A673 (cell line): ENCODE data around the gene DSCAML1. TPM values are rescaled to one million over a fixed set of nuclear protein-coding genes. Genes with fewer than 3 reads are reported as not detected.

ENCODE experiments used
- BruUV-seq: library from RNA; stranded (reverse); fragments of 400-500 nt; replicated peaks from 2 replicates; lab custom pipeline; 2021; lab: Mats Ljungman, UMichigan
- CTCF ChIA-PET: fragments of 300-600 bp; sonication (Branson Sonifier 250); formaldehyde crosslinking; loops from one replicate; lab custom pipeline; 2022; ENCODE audit warnings: antibody characterized with exemption; lab: Charles Lee
- POLR2A ChIA-PET: fragments of 300-600 bp; sonication (Branson Sonifier 250); formaldehyde crosslinking; loops from one replicate; lab custom pipeline; 2022; ENCODE audit warnings: antibody characterized with exemption; ENCODE audit not compliant: low non-redundant PET; lab: Charles Lee
- DNase-seq: peaks from one replicate; pipeline ENCODE4 v3.0.0-alpha.2; 2015; ENCODE audit warnings: low spot score
- H3K27ac ChIP-seq: fragments of 200-600 bp; sonication (generic); 2 replicates; pipeline ENCODE4 v1.5.1; 2016; ENCODE audit warnings: mixed run types, low read depth, mild to moderate bottlenecking, mixed read lengths, antibody characterized with exemption, low read length; ENCODE audit not compliant: poor library complexity, severe bottlenecking
- H3K27me3 ChIP-seq: fragments of 200-600 bp; sonication (generic); replicated peaks from 2 replicates; pipeline ENCODE4 v1.6.1; 2017; ENCODE audit warnings: mixed run types, low read depth, mild to moderate bottlenecking, mixed read lengths, antibody characterized with exemption, low read length; ENCODE audit not compliant: insufficient read depth, poor library complexity
- H3K36me3 ChIP-seq: fragments of 200-600 bp; sonication (generic); 2 replicates; pipeline ENCODE4 v1.6.1; 2016; ENCODE audit warnings: mixed run types, mild to moderate bottlenecking, mixed read lengths, antibody characterized with exemption, low read length; ENCODE audit not compliant: insufficient read depth, poor library complexity, severe bottlenecking
- H3K4me1 ChIP-seq: fragments of 200-600 bp; sonication (generic); 2 replicates; pipeline ENCODE4 v1.6.1; 2017; ENCODE audit warnings: mixed run types, mild to moderate bottlenecking, mixed read lengths, antibody characterized with exemption, low read length; ENCODE audit not compliant: insufficient read depth, poor library complexity, severe bottlenecking
- H3K4me3 ChIP-seq: fragments of 200-600 bp; sonication (generic); 2 replicates; pipeline ENCODE4 v1.5.1; 2016; ENCODE audit warnings: low read depth, mixed run types, mild to moderate bottlenecking, mixed read lengths, low read length; ENCODE audit not compliant: poor library complexity, severe bottlenecking
- H3K9me3 ChIP-seq: fragments of 200-600 bp; sonication (generic); 2 replicates; pipeline ENCODE4 v1.6.1; 2016; ENCODE audit warnings: mixed run types, low read depth, mild to moderate bottlenecking, mixed read lengths, antibody characterized with exemption, low read length; ENCODE audit not compliant: poor library complexity, severe bottlenecking
- CTCF ChIP-seq: fragments of 300-800, 200-600 bp; sonication (generic); conservative IDR thresholded peaks from 2 replicates; pipeline ENCODE4 v1.5.1; 2017; ENCODE audit warnings: low read depth, mild to moderate bottlenecking, antibody characterized with exemption, low read length, moderate library complexity, mixed read lengths
- EZH2 ChIP-seq: fragments of 200-600 bp; sonication (generic); IDR thresholded peaks from 2 replicates; pipeline ENCODE4 v1.6.1; 2017; ENCODE audit warnings: borderline replicate concordance, low read depth, mild to moderate bottlenecking, mixed read lengths, antibody characterized with exemption, low read length; ENCODE audit not compliant: poor library complexity, severe bottlenecking
- intact Hi-C: fragments of 100-400 bp; cut with micrococcal nuclease; formaldehyde crosslinking; loops from one replicate; pipeline ENCODE4 v1.10.0; 2022; ENCODE audit not compliant: unreplicated experiment
- total RNA-seq: library from RNA; stranded (reverse); gene quantifications from 2 replicates; pipeline ENCODE4 v1.2.3, GENCODE V29; 2021

DSCAML1 gene
- total RNA-seq, 1 experiment from 2014 or later = not detected

- TF ChIP-seq CTCF = no peak
- TF ChIP-seq EZH2 = no peak
- DNase-seq = no peak
- BruUV-seq = no TSS peak
- H3K4me1 ChIP-seq = peaks cover 8% of the 10 kb centered on the region
- intact Hi-C loops = no loop called here
- H3K9me3 ChIP-seq = no peaks in the 10 kb centered on the region
- CTCF ChIA-PET = interaction anchor here (1.5 kb wide), 1 partner anchor 11 kb away, joined by 5 read pairs; no protein-coding TSS in a partner anchor
- H3K27ac ChIP-seq = no peak overlapping the region
- no peaks in the 10 kb centered on the region for H3K36me3 ChIP-seq
- no peak overlapping the region for H3K4me3 ChIP-seq
- POLR2A ChIA-PET = no interaction called here
- H3K27me3 ChIP-seq = no peaks in the 10 kb centered on the region
Measured at GRCh38 chr11:117415358-117415896, 381.6 kb downstream of the DSCAML1 start.

DNA sequence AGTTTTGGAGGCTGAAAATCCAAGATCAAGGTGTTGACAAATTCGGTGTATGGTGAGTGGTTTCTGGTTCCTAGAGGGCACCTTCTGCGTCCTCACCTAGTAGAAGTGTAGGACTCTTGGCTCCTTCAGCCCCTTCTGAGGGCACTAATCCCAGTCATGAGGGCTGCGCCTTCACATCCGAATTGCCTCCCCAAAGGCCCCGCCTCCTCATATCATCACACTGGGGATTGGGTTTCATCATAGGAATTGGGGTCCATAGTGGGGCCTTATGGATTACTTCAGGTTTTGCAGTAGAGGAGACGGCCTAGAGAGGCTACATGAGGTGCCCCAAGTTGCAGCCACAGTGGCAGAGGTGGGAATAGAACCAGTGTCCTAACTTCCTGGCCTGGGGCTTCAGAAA lies 382.3 kb downstream of the DSCAML1 start:
- Histone ChIP-seq H3K27me3 (no peaks in the 10 kb centered on the region), H3K9me3 (no peaks in the 10 kb centered on the region), H3K4me3 (no peak overlapping the region), H3K4me1 (peaks cover 8% of the 10 kb centered on the region), H3K36me3 (no peaks in the 10 kb centered on the region), H3K27ac (no peak overlapping the region)
- BruUV-seq = no TSS peak
- DNase-seq = no peak
- ChIA-PET CTCF (interaction anchor here (1.0 kb wide), 1 partner anchor 395 kb away, joined by 3 read pairs; no protein-coding TSS in a partner anchor), POLR2A (no interaction called here)
- TF ChIP-seq CTCF = no peak
- no peak for TF ChIP-seq EZH2
- intact Hi-C loops = no loop called here

DNA sequence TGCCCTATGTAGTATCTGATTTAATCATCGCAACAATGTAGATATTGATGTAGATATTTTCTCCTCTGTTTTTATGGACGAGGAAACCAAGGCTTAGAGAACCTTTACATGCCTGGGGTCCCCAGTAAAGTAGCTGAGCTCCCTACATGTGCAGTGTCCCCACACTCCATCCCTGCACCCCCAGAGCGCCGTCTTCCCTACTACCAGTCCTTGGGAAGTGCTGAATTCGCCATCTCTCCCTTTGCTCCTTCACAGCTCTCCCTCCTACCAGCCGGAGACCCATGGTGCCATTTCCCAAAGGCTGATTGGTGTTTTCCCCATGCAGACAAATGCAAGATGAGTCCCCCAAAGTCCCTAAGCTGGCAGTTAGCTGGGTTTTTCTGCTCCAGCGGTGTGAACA lies 383.4 kb downstream of the DSCAML1 start:
- Histone ChIP-seq H3K4me1 (peaks cover 8% of the 10 kb centered on the region), H3K27ac (no peak overlapping the region), H3K36me3 (no peaks in the 10 kb centered on the region), H3K27me3 (no peaks in the 10 kb centered on the region), H3K4me3 (no peak overlapping the region), H3K9me3 (no peaks in the 10 kb centered on the region)
- ChIA-PET CTCF (interaction anchor here (0.9 to 1.0 kb wide), 2 partner anchors 13 to 396 kb away, joined by 3 to 4 read pairs; no protein-coding TSS in a partner anchor), POLR2A (no interaction called here)
- DNase-seq = no peak
- no TSS peak for BruUV-seq
- intact Hi-C loops = no loop called here
- TF ChIP-seq EZH2 = no peak
- no peak for TF ChIP-seq CTCF
